H9 (cell line): ENCODE data around the gene LRRC28. TPM values are rescaled to one million over a fixed set of nuclear protein-coding genes. Genes with fewer than 3 reads are reported as not detected.

Experiments used
- DNase-seq: peaks from one replicate; pipeline ENCODE4 v3.0.0-alpha.2; 2017
- H2AFZ ChIP-seq: one replicate; pipeline ENCODE4 v1.6.1; 2013; ENCODE audit warnings: mild to moderate bottlenecking, low read length, control low read depth, moderate library complexity
- H2AK5ac ChIP-seq: 2 replicates; pipeline ENCODE4 v1.6.1; 2013; ENCODE audit warnings: low read length, control low read depth, mixed read lengths; ENCODE audit not compliant: insufficient read length
- H2BK120ac ChIP-seq: one replicate; pipeline ENCODE4 v1.6.1; 2013; ENCODE audit warnings: low read depth, mild to moderate bottlenecking, low read length, control low read depth, inconsistent platforms; ENCODE audit not compliant: poor library complexity, severe bottlenecking
- H2BK12ac ChIP-seq: 2 replicates; pipeline ENCODE4 v1.6.1; 2013; ENCODE audit warnings: low read length, control low read depth, mixed read lengths, low read depth; ENCODE audit not compliant: insufficient read length
- H2BK15ac ChIP-seq: 2 replicates; pipeline ENCODE4 v1.6.1; 2013; ENCODE audit warnings: low read depth, low read length, control low read depth
- H2BK20ac ChIP-seq: one replicate; pipeline ENCODE4 v1.6.1; 2013; ENCODE audit warnings: low read depth, mild to moderate bottlenecking, low read length, control low read depth, inconsistent platforms; ENCODE audit not compliant: poor library complexity, severe bottlenecking
- H2BK5ac ChIP-seq: 2 replicates; pipeline ENCODE4 v1.6.1; 2013; ENCODE audit warnings: low read length, control low read depth, mixed read lengths; ENCODE audit not compliant: insufficient read length
- H3K14ac ChIP-seq: 2 replicates; pipeline ENCODE4 v1.6.1; 2013; ENCODE audit warnings: low read length, control low read depth; ENCODE audit not compliant: insufficient read depth
- H3K18ac ChIP-seq: 2 replicates; pipeline ENCODE4 v1.6.1; 2013; ENCODE audit warnings: low read depth, mild to moderate bottlenecking, mixed read lengths, low read length, control low read depth; ENCODE audit not compliant: insufficient read length
- H3K23ac ChIP-seq: 2 replicates; pipeline ENCODE4 v1.6.1; 2013; ENCODE audit warnings: low read length, control low read depth, mixed read lengths, low read depth; ENCODE audit not compliant: insufficient read length
- H3K23me2 ChIP-seq: 2 replicates; pipeline ENCODE4 v1.6.1; 2013; ENCODE audit warnings: low read depth, mild to moderate bottlenecking, mixed read lengths, low read length, control low read depth; ENCODE audit not compliant: insufficient read length, poor library complexity, severe bottlenecking
- H3K27ac ChIP-seq: 2 replicates; pipeline ENCODE4 v1.5.1; 2013; ENCODE audit warnings: low read length, control low read depth, mixed read lengths, low read depth; ENCODE audit not compliant: insufficient read length
- H3K27me3 ChIP-seq: 2 replicates; pipeline ENCODE4 v1.6.1; 2013; ENCODE audit warnings: low read length, control low read depth, inconsistent platforms; ENCODE audit not compliant: insufficient read depth
- H3K4ac ChIP-seq: 2 replicates; pipeline ENCODE4 v1.6.1; 2013; ENCODE audit warnings: low read depth, mild to moderate bottlenecking, control low read depth, inconsistent platforms, low read length, moderate library complexity
- H3K4me1 ChIP-seq: 2 replicates; pipeline ENCODE4 v1.6.1; 2013; ENCODE audit warnings: low read length, control low read depth, inconsistent platforms; ENCODE audit not compliant: insufficient read depth
- H3K4me2 ChIP-seq: 2 replicates; pipeline ENCODE4 v1.6.1; 2013; ENCODE audit warnings: low read length, control low read depth, mixed read lengths; ENCODE audit not compliant: insufficient read length, insufficient read depth
- H3K56ac ChIP-seq: 2 replicates; pipeline ENCODE4 v1.6.1; 2013; ENCODE audit warnings: low read depth, mild to moderate bottlenecking, mixed read lengths, low read length, control low read depth; ENCODE audit not compliant: insufficient read length
- H3K79me1 ChIP-seq: 2 replicates; pipeline ENCODE4 v1.6.1; 2013; ENCODE audit warnings: low read depth, mild to moderate bottlenecking, moderate library complexity, low read length, control low read depth, inconsistent platforms; ENCODE audit not compliant: insufficient read depth, poor library complexity, severe bottlenecking
- H3K79me2 ChIP-seq: 2 replicates; pipeline ENCODE4 v1.6.1; 2013; ENCODE audit warnings: low read length, control low read depth, inconsistent platforms; ENCODE audit not compliant: insufficient read depth
- H3K9ac ChIP-seq: 2 replicates; pipeline ENCODE4 v1.6.1; 2013; ENCODE audit warnings: low read length, control low read depth, mixed read lengths; ENCODE audit not compliant: insufficient read length; ENCODE audit errors: extremely low read depth
- H3K9me3 ChIP-seq: one replicate; pipeline ENCODE4 v1.6.1; 2013; ENCODE audit warnings: low read depth, low read length, inconsistent platforms; ENCODE audit not compliant: control insufficient read depth
- H3T11ph ChIP-seq: one replicate; pipeline ENCODE4 v1.6.1; 2013; ENCODE audit warnings: mild to moderate bottlenecking, low read length, control low read depth, inconsistent platforms
- H4K20me1 ChIP-seq: one replicate; pipeline ENCODE4 v1.6.1; 2013; ENCODE audit not compliant: control insufficient read depth, insufficient read length, insufficient read depth
- H4K5ac ChIP-seq: 2 replicates; pipeline ENCODE4 v1.6.1; 2013; ENCODE audit warnings: low read depth, mild to moderate bottlenecking, mixed read lengths, low read length, control low read depth; ENCODE audit not compliant: insufficient read length
- H4K8ac ChIP-seq: replicated peaks from 2 replicates; pipeline ENCODE4 v1.6.1; 2013; ENCODE audit warnings: low read length, control low read depth, mixed read lengths, low read depth; ENCODE audit not compliant: insufficient read length
- H4K91ac ChIP-seq: 2 replicates; pipeline ENCODE4 v1.6.1; 2013; ENCODE audit warnings: low read depth, mild to moderate bottlenecking, moderate library complexity, mixed read lengths, low read length, control low read depth; ENCODE audit not compliant: insufficient read length
- H3K27ac Mint-ChIP-seq, 3 experiments: 2 replicates in 2 of 3; 3 replicates in 1 of 3; pipeline ENCODE4 v1.8.0; 2020 to 2021; ENCODE audit warnings: mixed read lengths in 3 of 3, mild to moderate bottlenecking in 1 of 3, moderate library complexity in 1 of 3
- H3K27me3 Mint-ChIP-seq: 2 replicates; pipeline ENCODE4 v1.8.0; 2021; ENCODE audit warnings: low read depth, mild to moderate bottlenecking, moderate library complexity, mixed read lengths
- H3K36me3 Mint-ChIP-seq, 3 experiments: 2 replicates in 2 of 3; 3 replicates in 1 of 3; pipeline ENCODE4 v1.8.0; 2020 to 2021; ENCODE audit warnings: low read depth in 3 of 3, mixed read lengths in 3 of 3; ENCODE audit not compliant: insufficient read depth in 1 of 3
- H3K4me1 Mint-ChIP-seq, 2 experiments: 2 replicates each; pipeline ENCODE4 v1.8.0; 2020; ENCODE audit warnings: mixed read lengths in 2 of 2
- H3K4me3 Mint-ChIP-seq, 2 experiments: 2 replicates in 1 of 2; 3 replicates in 1 of 2; pipeline ENCODE4 v1.8.0; 2020 to 2021; ENCODE audit warnings: mild to moderate bottlenecking in 2 of 2, mixed read lengths in 2 of 2, moderate library complexity in 1 of 2
- H3K9me3 Mint-ChIP-seq, 2 experiments: 2 replicates in 1 of 2; 3 replicates in 1 of 2; pipeline ENCODE4 v1.8.0; 2020; ENCODE audit warnings: mild to moderate bottlenecking in 2 of 2, mixed read lengths in 2 of 2, moderate library complexity in 1 of 2
- CTCF ChIP-seq: fragments of 200-600 bp; sonication (generic); conservative IDR thresholded peaks from 3 replicates; pipeline ENCODE4 v1.8.0; 2021; ENCODE audit warnings: antibody characterized with exemption, mild to moderate bottlenecking
- WGBS: extraction: QIAGEN DNeasy Blood & Tissue Kit; methylation state at CpG from one replicate; pipeline ENCODE4 v1.1.7; 2013; ENCODE audit warnings: missing lambda C conversion rate, low lambda C conversion rate, mixed read lengths; ENCODE audit not compliant: insufficient read length; ENCODE audit errors: extremely low coverage; 5-methylcytosine and 5-hydroxymethylcytosine counted together
- total RNA-seq: library from RNA; stranded (reverse); gene quantifications from 2 replicates; pipeline ENCODE4 v1.2.1, GENCODE V29; 2021

The LRRC28 gene
- total RNA-seq, 1 experiment from 2014 or later: 17.6 TPM

- Histone ChIP-seq H2AFZ (no peak overlapping the region), H4K5ac (no peak overlapping the region), H3K4me2 (no peak overlapping the region), H3K9ac (no peak overlapping the region), H4K20me1 (no peaks in the 10 kb centered on the region), H2BK5ac (no peak overlapping the region), H3K14ac (no peak overlapping the region), H3K9me3 (no peaks in the 10 kb centered on the region), H3K4me1 (no peaks in the 10 kb centered on the region), H4K91ac (no peak overlapping the region), H4K8ac (no peak overlapping the region), H3K4ac (no peak overlapping the region), H2BK12ac (no peak overlapping the region), H3K18ac (no peak overlapping the region), H3K23ac (no peak overlapping the region), H2BK20ac (no peak overlapping the region), H3T11ph (no peak overlapping the region), H2BK120ac (no peak overlapping the region), H3K23me2 (no peaks in the 10 kb centered on the region), H3K79me1 (no peaks in the 10 kb centered on the region), H3K27me3 (no peaks in the 10 kb centered on the region), H3K56ac (no peak overlapping the region), H3K27ac (no peak overlapping the region), H2AK5ac (no peak overlapping the region), H2BK15ac (no peak overlapping the region), H3K79me2 (no peaks in the 10 kb centered on the region)
- no peaks in the 10 kb centered on the region for H3K27me3 Mint-ChIP-seq
- no peaks in the 10 kb centered on the region; a peak in 2 of 5 replicates for H3K9me3 Mint-ChIP-seq
- no peak for DNase-seq
- peaks cover 9 to 25% (median 14%) of the 10 kb centered on the region in 3 experiments for H3K36me3 Mint-ChIP-seq
- TF ChIP-seq CTCF: no peak
- no peak overlapping the region for H3K4me3 Mint-ChIP-seq
- H3K27ac Mint-ChIP-seq: no peak overlapping the region
- WGBS: no CpG with 5 or more reads among the region's 2 CpGs
- 0 out of 4 replicates have a peak, but pooled peaks cover 0 to 7% of the 10 kb centered on the region in 2 experiments for H3K4me1 Mint-ChIP-seq
Observed at GRCh38 chr15:99202176-99202552, 49.1 kb upstream of the LRRC28 start.
